ENCODE results near the gene KRTAP17-1.
"Not testable (repeated sequence)": the region's sequence is repeated elsewhere in the genome, so short reads cannot be mapped to it uniquely, and the experiment has no call there.

The KRTAP17-1 gene

DNA sequence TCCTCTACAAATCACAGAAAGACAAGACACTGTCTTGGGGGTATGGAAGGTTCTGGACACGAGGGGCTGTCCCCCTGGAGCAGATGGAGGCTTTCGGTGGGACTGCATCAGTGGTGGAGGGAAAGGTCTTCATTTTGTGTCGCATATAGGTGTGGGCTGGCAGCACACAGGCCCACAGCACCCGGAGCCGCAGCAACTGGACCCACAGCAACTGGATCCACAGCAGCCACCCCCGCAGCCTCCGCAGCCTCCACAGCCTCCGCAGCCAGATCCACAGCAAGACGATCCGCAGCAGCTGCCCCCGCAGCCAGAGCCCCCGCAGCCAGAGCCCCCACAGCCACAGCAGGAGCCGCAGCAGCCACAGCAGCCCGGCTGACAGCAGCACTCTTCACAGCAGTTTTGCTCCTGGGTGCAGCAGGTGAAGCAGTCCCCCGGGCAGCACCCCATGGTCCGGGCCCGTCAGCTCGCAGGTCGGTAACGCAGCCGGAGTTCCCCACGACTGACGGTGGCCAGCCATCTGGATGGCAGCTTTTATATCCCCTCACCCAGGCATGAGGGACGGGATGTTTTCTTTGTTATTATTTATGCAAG lies at the start of gene KRTAP17-1:
Gene KRTAP17-1 (minus strand): TSS at position 507 of the 591 bp plus-strand sequence. CDS start 60 bp downstream, at position 447.
- DNase-seq (ENCODE audit: low read depth): no peak

DNA sequence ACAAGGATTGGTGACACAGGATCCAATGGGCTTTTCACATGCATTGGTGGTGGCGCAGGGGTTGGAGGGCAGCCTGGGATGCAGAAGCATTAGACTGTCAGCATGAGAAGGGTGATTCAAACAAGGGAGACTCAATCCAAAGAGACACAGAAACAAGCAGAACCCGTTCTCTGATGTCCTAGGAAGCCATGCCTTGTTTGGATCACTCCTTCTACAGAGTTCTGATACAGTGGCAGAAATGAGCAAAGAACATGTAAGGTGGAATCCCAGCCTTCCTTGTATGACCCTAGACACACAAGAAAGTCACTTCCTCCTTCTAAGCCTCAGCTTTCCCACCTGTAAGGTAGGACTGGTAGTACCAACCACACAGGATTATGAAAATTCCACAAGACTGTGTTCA lies 48.4 kb upstream of the KRTAP17-1 start:
- no peak for DNase-seq (ENCODE audit: low read depth)

GRCh38 chr17:41360296-41360995 lies 44.9 kb upstream of the KRTAP17-1 start:
- no peak for DNase-seq (ENCODE audit: low read depth)

DNA sequence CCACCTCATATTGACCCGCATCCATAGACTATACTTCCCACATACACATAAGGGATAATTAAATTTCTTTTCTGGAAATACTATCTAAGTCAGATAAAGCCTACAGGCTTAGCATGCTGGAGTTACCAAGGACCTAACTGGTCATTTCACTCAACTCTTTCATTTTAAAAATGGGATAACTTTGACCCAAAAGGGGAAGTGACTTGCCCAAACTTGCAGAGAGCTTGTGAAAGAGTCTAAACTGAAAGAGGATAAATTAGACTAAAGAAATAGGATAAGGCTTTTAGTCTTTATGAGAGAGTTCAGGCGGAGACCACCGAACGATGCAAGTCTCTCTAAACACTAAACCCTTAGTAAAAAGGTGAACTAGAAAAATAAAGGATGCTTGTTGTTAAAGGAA lies 39.0 kb upstream of the KRTAP17-1 start:
- no peak for DNase-seq (ENCODE audit: low read depth)

DNA sequence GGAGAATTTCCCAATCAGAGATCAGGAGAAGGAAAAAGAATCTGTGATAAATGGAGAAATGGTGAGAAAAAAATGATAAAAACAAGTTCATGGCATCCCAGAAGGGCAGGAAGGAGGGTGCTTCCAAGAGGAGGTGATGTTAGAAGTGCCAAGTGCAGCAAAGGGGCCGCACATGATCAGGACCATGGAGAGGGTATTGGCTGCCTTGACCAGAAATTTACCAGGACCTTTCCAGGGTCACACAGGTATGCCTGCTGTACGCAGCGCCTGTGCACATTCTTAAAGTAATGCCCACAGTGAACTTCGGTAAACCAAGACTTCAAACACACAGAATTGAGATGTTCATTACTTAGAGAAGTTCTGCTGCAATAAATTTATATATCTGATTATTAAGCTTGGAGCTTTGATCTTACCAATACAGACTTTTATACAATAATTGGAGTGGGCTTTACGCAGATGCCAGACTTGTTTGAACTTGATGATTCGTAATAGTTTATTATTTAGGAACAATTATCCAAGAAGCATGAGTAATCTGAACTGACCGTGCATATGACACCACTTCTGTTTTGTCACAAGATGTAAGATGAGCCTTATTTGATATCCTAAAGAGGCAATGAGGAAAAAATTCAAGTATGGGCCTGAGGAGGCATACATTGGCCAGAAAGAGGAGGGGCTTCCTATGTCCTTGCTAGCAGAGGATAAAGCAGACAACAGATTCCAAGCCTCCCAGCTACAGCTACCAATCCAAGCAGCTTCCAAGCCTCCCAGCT lies 37.3 kb upstream of the KRTAP17-1 start:
- DNase-seq (ENCODE audit: low read depth): no peak

- DNase-seq (ENCODE audit: low read depth): no peak
Measured at GRCh38 chr17:41351177-41351576, 35.7 kb upstream of the KRTAP17-1 start.

DNA sequence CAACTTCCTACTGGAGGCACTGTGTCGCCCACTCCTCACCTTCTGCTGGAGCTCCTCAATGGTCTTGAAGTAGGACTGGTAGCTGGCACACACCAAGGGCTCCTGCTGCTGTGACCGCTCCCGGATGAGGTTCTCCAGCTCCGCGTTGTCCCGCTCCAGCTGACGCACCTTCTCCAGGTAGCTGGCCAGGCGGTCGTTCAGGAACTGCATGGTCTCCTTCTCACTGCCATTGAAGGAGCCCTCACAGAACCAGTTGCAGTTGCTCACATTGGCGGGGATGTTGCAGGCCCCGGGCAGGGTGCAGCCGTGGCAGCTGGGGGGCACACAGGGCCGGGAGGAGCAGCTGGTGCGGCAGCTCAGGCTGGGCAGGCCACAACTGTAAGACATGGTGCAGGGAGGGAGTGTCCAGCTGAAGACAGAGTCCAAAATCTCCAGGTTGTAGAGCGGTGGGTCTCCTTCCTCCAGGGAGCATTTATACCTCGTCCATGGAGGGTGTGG lies 34.9 kb upstream of the KRTAP17-1 start, which contains the start of gene KRT33A:
Gene KRT33A (minus strand): TSS at position 448 of the 498 bp plus-strand sequence. CDS start 61 bp downstream, at position 387.
- DNase-seq (ENCODE audit: low read depth): not testable (repeated sequence)

DNA sequence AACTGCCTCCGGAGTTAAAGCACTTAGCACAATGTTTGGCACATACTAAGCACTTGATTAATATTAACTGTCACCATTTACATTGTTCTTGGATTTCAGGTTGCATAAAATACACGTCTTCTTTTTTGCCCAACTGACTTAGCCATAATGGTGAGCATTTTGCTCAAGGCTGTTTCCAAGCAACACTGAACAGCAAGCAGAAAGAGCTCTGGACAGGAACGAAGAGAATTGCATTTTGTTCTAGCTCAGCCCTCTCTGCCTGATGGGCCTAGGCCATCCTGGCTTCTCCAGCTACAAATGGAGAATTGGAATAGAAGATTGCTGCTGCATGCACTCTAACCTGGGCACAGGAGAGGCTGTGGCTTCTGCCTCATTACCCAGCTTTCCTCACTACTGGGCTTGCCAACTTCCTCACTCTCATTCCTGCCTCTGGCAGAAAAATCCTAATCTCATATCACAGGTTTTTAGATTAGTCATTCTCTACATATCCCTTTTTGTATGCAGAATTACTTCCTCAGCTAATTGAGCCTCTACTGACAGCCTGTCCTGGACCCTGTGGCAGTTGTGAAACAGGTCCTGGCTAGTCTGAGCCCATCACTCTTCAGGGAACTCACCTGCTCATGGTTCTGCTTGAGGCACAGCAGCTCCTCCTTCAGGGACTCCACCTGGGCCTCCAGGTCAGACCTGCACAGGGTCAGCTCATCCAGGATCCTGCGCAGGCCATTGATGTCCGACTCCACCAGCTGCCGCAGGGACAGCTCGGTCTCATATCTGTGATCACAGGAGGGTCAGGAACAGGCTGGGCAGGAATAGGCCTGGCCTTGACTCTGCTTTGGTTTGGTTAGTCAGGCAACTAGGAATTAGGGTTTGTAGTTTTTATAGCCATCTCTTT lies 32.6 kb upstream of the KRTAP17-1 start:
- no peak for DNase-seq (ENCODE audit: low read depth)

DNA sequence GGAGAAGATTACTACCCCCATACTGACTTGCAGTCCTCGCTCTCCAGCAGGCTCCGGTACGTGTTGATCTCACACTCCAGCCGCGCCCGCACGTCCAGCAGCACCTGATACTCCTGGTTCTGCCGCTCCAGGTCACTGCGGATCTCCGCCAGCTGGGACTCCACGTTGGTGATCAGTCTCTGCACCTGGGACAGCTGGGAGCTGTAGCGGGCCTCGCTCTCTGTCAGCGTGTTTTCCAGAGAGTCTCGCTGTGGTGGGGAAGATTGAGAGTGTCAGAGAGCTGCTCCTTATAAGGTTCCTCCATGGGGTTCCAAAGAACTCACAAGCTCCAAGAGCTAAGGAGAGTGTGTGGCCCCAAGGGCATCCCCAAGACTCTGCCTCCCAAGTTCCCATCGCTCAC lies 30.9 kb upstream of the KRTAP17-1 start:
- DNase-seq (ENCODE audit: low read depth): not testable (repeated sequence)

DNA sequence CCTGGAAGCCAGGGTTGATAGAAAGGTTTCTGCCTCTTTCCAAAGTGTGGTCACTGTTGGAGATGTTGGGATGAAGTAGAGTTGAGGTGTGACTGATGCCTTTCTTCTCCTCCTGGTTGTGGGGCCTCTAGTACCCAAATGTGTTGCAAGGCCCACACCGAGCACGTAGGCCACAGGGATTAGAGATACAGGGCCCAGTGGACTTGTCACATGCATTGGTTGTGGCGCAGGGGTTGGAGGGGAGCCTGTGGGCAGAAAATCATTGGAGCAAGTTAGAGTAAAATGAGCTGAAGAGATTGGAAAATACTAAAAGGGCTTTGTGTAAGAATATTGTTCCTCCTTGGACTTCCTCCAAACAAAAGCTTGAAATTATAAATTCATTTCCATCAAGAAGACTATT lies 30.5 kb upstream of the KRTAP17-1 start:
- no peak for DNase-seq (ENCODE audit: low read depth)

- no peak for DNase-seq (ENCODE audit: low read depth)
Measured at GRCh38 chr17:41343029-41343428, 27.5 kb upstream of the KRTAP17-1 start.

- no peak for DNase-seq (ENCODE audit: low read depth)
Measured at GRCh38 chr17:41340934-41341861, 25.7 kb upstream of the KRTAP17-1 start.

DNA sequence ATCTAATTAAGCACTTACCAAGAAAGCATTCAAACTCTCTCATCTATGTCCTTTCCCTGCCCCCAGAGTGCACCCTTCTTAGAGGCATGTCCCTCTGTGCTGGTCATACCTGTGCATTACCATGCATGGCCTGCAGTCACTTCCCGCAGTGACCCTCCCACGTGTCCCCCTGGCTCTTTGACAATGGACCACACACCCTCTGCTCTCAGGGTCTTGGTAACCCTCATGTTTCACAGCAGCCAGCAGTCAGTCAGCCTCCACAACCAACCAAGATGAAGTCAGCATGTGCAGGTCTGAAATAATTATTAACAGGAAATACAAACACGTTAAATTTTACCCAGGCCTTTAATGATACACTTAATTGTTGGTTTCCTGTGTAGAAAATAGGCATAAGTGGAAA lies 25.0 kb upstream of the KRTAP17-1 start:
- DNase-seq (ENCODE audit: low read depth): no peak

DNA sequence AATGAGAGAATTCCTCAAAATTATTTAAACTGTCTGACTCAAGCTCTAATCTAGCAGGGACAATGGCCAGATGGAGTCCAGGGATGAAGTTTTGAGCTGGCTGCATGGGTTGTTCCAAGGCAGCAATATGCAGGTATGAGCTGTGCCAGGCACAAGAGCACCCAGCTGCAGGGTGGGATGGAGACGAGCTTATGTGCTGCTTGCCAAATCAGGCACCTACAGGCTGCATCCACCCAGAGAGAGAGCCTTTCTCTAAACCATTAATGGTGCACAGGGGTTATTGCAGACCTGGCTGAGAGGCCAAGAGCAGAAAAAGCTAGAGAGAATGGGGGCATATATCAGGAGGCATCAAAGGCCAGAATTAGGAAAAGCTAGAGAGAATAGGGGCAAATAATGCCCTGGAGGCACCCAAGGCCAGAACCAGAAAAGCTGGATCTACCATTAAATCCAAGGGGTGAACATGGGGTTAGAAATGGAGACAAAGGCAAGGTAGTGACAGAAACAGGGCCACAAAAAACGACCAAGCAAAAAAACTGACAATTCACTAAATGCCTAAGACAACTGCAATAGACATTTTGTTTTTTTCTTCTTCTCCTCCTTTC lies 24.2 kb upstream of the KRTAP17-1 start:
- no peak for DNase-seq (ENCODE audit: low read depth)

DNA sequence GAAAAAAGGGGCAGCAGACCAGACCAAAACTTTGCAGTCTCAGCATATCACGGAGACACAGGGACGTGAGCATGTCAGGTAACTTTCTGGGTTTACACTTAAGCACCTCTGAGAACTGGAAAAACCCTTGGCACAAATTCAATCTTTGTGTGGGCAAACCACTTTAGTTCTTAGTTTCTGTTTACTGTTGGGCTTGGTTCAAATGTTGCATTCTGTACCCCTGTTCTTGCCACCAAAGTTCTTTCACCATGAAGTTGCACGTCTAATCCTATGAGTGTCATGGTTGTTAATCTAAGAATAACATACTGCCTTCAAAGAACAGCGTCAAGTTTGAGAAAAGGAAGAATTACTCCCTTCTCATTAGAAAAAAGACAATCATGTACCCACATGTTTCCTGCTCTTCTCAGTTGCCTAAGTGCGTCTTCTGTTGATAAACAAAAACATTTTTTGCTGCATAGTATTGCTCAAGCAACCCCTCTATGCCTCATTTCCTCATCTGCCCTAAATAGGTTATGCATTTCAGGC lies 23.5 kb upstream of the KRTAP17-1 start:
- no peak for DNase-seq (ENCODE audit: low read depth)

DNA sequence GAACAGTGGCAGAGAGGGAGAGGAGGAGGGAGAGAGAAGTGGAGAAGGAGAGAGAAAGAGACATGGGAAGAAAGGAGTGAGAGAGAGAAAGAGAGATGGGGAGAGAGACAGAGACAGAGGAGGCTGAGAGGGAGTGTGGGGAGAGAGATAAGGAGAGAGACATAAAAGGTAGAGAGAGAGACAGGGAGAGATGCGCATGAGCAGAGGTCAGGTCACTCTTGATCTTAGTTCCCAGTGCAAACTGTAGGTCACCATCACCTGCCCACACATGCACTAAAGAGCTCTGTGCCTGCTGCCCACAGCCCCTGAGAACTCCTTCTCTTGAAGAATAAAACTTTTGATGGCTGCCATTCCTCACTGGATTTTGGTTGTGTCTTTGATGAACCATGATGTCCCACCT lies 20.2 kb upstream of the KRTAP17-1 start:
- no peak for DNase-seq (ENCODE audit: low read depth)

DNA sequence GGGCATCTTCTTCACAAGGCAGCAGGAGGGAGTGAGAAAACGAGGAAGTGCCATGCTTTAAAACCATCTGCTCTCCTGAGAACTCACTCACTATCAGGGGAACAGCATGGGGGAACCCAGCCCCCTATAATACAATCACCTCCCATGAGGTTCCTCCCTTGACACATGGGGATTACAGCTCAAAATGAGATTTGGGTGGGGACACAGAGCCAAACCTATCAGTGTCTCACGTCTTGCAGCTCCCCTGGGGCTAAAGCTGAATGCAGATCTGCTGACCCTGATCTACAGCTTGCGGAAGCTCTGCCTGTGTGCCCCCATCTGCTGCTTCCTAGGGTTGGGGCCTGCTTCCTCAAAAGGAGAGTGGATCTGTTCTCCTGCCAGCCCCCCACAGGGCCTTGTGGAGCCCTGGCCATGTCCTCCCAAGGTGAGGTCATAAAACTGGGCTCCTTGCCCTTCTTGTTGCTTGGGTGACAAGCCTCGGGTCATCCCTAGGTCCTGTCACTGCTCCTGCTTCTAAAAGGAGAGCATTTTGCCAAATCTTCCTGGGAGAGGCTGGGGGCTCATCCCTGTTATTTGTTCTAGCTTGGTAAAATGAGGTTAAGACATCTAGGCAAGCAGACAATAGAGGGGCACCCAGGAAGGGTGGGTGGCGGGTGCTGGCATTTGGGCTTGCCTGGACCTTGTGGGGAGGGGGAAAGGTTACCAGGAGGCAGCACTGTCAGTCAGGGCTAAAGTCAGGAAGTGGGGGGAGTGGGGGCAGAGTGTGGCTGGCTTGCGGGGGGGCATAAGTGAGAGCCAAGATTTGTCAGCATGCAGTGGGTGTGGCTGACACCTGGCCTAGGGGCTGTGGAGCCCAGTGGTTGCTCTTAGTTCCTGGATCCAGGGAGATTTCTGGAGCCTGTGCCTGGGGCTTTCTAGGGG lies 19.1 kb upstream of the KRTAP17-1 start:
- no peak for DNase-seq (ENCODE audit: low read depth)

DNA sequence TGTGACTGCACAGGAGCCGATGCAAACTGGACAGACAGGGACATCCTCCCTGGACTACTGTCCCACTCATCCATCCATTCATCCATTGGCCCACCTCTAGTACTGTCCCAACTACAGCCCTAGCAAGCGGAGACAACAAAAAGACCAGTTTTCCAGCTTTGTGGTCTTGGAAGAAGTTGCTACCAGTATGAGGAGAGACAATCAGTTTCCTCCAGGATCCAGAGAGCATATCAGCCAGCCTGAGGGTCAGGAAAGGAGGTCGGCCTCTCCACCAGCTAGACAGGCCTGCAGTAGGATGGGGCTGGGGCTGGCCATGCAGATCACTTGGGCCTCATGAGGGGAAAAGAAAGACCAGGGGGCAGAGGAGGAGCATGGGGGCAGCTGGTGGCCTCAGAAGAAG lies 18.3 kb upstream of the KRTAP17-1 start:
- no peak for DNase-seq (ENCODE audit: low read depth)

GRCh38 chr17:41333098-41333497 lies 17.6 kb upstream of the KRTAP17-1 start:
- no peak for DNase-seq (ENCODE audit: low read depth)

All from activated T-helper 9 cell treated with anti-CD3 and anti-CD28 coated beads, Interleukin-2, amount 50 U/mL, for 16 hours (primary cell).